ENCODE results near the gene RSRC1. TPM values are rescaled to one million over a fixed set of nuclear protein-coding genes. Genes with fewer than 3 reads are reported as not detected.
A peak's percentile ranks its signal among the peaks of the same experiment; 100 is the strongest.

The RSRC1 gene
- total and polyA plus RNA-seq, 2 of the 13 experiments (the other 11 are each of a cell fraction or from before 2014, with no cell fraction given): 4.9 to 63.0 TPM

DNA sequence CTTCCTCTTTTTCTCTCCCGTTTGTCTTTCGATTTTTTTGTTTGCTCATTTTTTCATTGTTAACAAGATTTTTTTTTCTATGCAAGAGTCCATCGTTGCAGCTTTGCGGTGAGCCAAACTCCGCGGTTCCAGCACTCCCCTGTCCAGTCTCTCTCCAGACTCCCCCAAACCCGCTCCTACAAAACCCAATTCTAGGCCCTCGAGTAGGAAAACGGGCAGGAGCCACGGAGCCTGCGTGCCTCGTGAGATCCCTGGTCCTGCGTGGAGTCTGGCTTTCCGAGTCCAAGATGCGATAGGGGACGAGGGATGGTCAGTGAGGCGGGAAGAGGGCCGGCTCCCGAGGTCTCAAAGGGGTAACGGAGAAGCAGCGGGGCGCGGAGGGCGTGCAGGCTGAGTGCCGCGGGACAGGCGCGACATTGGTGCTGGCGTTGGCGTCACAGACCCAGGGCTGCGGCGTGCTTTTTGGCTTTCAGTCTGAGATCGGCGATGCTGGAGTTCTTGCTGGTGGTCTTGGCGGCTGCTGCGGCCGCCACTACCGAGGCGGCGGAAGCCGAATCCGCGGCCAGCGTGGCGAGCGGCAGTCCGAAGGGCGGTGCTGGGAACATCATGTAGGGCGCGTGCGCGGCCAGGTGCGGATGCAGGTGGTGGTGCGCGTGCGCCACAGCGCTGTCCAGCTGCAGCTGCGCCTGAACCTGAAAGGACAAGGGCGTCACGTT is 12.1 kb upstream of the RSRC1 start (continued):
- TF ChIP-seq NAIF1 (CRISPR knock-in tag; IDR thresholded peaks at IDR 0.05; ENCODE audit: borderline replicate concordance) (peak; percentile 91; the same call in 1 of the 2 replicates), ZNF761 (CRISPR knock-in tag; conservative IDR thresholded peaks at IDR 0.05) (0 out of 2 replicates have a peak, but pooled peaks have one; percentile 40), ZNF569 (CRISPR knock-in tag; IDR thresholded peaks at IDR 0.05; ENCODE audit: borderline replicate concordance) (peak; percentile 69; the same call in 1 of the 2 replicates), ZMYM4 (CRISPR knock-in tag; IDR thresholded peaks at IDR 0.05) (peak; percentile 88), CREB3 (CRISPR knock-in tag; IDR thresholded peaks at IDR 0.05) (peak; percentile 97), ZSCAN30 (CRISPR knock-in tag; IDR thresholded peaks at IDR 0.05) (0 out of 2 replicates have a peak, but pooled peaks have one; percentile 12), MXD3 (CRISPR knock-in tag; IDR thresholded peaks at IDR 0.05) (peak; percentile 97), RELA (CRISPR knock-in tag; IDR thresholded peaks at IDR 0.05) (no peak), FOXC1 (CRISPR knock-in tag; IDR thresholded peaks at IDR 0.05; ENCODE audit: borderline replicate concordance) (peak; percentile 93; the same call in 1 of the 2 replicates), ZNF382 (CRISPR knock-in tag; IDR thresholded peaks at IDR 0.05; ENCODE audit: borderline replicate concordance) (no peak), EHMT2 (IDR thresholded peaks at IDR 0.05; ENCODE audit: borderline replicate concordance, low read depth, low read length) (no peak), MAFK (conservative IDR thresholded peaks at IDR 0.05 in 1 of 2, IDR thresholded peaks at IDR 0.05 in 1 of 2; ENCODE audit: low read length in 2 of 2) (no peak), TRIM22 (IDR thresholded peaks at IDR 0.05) (no peak), BORCS8-MEF2B (CRISPR knock-in tag; IDR thresholded peaks at IDR 0.05) (peak; percentile 96), RAD51 (IDR thresholded peaks at IDR 0.05; ENCODE audit: borderline replicate concordance) (no peak), ZSCAN9 (CRISPR knock-in tag; IDR thresholded peaks at IDR 0.05; ENCODE audit: borderline replicate concordance) (peak; percentile 91), PHF5A (CRISPR knock-in tag; IDR thresholded peaks at IDR 0.05; ENCODE audit: low read depth, unreplicated experiment) (no peak), ZNF10 (CRISPR knock-in tag; IDR thresholded peaks at IDR 0.05; ENCODE audit: borderline replicate concordance, low read depth) (no peak), ISX (CRISPR knock-in tag; conservative IDR thresholded peaks at IDR 0.05) (peak; percentile 94), ZNF589 (CRISPR knock-in tag; conservative IDR thresholded peaks at IDR 0.05) (no peak; the same call in 1 of the 2 replicates), FOSL1 (CRISPR knock-in tag; IDR thresholded peaks at IDR 0.05; ENCODE audit: borderline replicate concordance) (0 out of 2 replicates have a peak, but pooled peaks have one; percentile 53), ZNF160 (CRISPR knock-in tag; IDR thresholded peaks at IDR 0.05) (0 out of 2 replicates have a peak, but pooled peaks have one; percentile 87)
- TF ChIP-seq, protein P1, sequence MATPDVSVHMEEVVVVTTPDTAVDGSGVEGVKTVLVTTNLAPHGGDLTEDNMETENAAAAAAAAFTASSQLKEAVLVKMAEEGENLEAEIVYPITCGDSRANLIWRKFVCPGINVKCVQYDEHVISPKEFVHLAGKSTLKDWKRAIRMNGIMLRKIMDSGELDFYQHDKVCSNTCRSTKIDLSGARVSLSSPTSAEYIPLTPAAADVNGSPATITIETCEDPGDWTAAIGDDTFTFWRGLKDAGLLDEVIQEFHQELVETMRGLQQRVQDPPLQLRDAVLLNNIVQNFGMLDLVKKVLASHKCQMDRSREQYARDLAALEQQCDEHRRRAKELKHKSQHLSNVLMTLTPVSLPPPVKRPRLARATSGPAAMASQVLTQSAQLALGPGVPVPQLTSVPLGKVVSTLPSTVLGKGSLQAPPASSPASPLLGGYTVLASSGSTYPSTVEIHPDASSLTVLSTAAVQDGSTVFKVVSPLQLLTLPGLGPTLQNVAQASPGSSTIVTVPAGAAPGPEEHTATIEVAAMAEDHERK (CRISPR knock-in tag; IDR thresholded peaks at IDR 0.05; ENCODE audit: low read depth): no peak
- TF ChIP-seq, protein P2, sequence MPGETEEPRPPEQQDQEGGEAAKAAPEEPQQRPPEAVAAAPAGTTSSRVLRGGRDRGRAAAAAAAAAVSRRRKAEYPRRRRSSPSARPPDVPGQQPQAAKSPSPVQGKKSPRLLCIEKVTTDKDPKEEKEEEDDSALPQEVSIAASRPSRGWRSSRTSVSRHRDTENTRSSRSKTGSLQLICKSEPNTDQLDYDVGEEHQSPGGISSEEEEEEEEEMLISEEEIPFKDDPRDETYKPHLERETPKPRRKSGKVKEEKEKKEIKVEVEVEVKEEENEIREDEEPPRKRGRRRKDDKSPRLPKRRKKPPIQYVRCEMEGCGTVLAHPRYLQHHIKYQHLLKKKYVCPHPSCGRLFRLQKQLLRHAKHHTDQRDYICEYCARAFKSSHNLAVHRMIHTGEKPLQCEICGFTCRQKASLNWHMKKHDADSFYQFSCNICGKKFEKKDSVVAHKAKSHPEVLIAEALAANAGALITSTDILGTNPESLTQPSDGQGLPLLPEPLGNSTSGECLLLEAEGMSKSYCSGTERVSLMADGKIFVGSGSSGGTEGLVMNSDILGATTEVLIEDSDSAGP (CRISPR knock-in tag; IDR thresholded peaks at IDR 0.05; ENCODE audit: borderline replicate concordance): peak; percentile 92

Data from HepG2 (cell line).